ENCODE data around the gene LTA4H. TPM values are rescaled to one million over a fixed set of nuclear protein-coding genes. Genes with fewer than 3 reads are reported as not detected.
A peak's percentile ranks its signal among the peaks of the same experiment; 100 is the strongest.
"Not testable (repeated sequence)": the region's sequence is repeated elsewhere in the genome, so short reads cannot be mapped to it uniquely, and the experiment has no call there.

The LTA4H gene
- total RNA-seq, 1 donor from 2014 or later = 85.5 TPM

- peaks cover 2% of the 10 kb centered on the region for H3K27me3 Mint-ChIP-seq (ENCODE audit: low read depth)
- no peaks in the 10 kb centered on the region for H3K36me3 Mint-ChIP-seq (ENCODE audit: low read depth)
- H3K9me3 Mint-ChIP-seq = no peaks in the 10 kb centered on the region
- no peak for DNase-seq (ENCODE audit: low read depth, low spot score)
- TF ChIP-seq, protein P1, sequence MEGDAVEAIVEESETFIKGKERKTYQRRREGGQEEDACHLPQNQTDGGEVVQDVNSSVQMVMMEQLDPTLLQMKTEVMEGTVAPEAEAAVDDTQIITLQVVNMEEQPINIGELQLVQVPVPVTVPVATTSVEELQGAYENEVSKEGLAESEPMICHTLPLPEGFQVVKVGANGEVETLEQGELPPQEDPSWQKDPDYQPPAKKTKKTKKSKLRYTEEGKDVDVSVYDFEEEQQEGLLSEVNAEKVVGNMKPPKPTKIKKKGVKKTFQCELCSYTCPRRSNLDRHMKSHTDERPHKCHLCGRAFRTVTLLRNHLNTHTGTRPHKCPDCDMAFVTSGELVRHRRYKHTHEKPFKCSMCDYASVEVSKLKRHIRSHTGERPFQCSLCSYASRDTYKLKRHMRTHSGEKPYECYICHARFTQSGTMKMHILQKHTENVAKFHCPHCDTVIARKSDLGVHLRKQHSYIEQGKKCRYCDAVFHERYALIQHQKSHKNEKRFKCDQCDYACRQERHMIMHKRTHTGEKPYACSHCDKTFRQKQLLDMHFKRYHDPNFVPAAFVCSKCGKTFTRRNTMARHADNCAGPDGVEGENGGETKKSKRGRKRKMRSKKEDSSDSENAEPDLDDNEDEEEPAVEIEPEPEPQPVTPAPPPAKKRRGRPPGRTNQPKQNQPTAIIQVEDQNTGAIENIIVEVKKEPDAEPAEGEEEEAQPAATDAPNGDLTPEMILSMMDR (conservative IDR thresholded peaks at IDR 0.05) = no peak
- no peak overlapping the region for H3K4me3 Mint-ChIP-seq
- peak overlapping the region; percentile 31 for H3K27ac Mint-ChIP-seq (ENCODE audit: unreplicated experiment)
- peaks cover 15% of the 10 kb centered on the region for H3K4me1 Mint-ChIP-seq
Observed at GRCh38 chr12:96068636-96069035, 33.2 kb upstream of the LTA4H start.

- Mint-ChIP-seq H3K27me3 (ENCODE audit: low read depth) (peaks cover 2% of the 10 kb centered on the region), H3K27ac (ENCODE audit: unreplicated experiment) (no peak overlapping the region), H3K9me3 (no peaks in the 10 kb centered on the region), H3K4me3 (no peak overlapping the region), H3K36me3 (ENCODE audit: low read depth) (no peaks in the 10 kb centered on the region), H3K4me1 (peaks cover 12% of the 10 kb centered on the region)
- DNase-seq (ENCODE audit: low read depth, low spot score) = no peak
- TF ChIP-seq, protein P1 (conservative IDR thresholded peaks at IDR 0.05) = no peak
Observed at GRCh38 chr12:96068111-96068510, 32.7 kb upstream of the LTA4H start.

GRCh38 chr12:96065776-96066175 is 30.4 kb upstream of the LTA4H start:
- not testable (repeated sequence) for H3K9me3 Mint-ChIP-seq; DNase-seq (ENCODE audit: low read depth, low spot score); H3K27me3 Mint-ChIP-seq (ENCODE audit: low read depth); H3K4me1 Mint-ChIP-seq; H3K36me3 Mint-ChIP-seq (ENCODE audit: low read depth); H3K4me3 Mint-ChIP-seq
- peak overlapping the region; percentile 68 for H3K27ac Mint-ChIP-seq (ENCODE audit: unreplicated experiment)

- Mint-ChIP-seq H3K27ac (ENCODE audit: unreplicated experiment) (no peak overlapping the region), H3K9me3 (no peaks in the 10 kb centered on the region), H3K27me3 (ENCODE audit: low read depth) (peaks cover 6% of the 10 kb centered on the region), H3K4me3 (no peak overlapping the region), H3K4me1 (no peaks in the 10 kb centered on the region), H3K36me3 (ENCODE audit: low read depth) (no peaks in the 10 kb centered on the region)
- no peak for DNase-seq (ENCODE audit: low read depth, low spot score)
- TF ChIP-seq, protein P1 (conservative IDR thresholded peaks at IDR 0.05) = no peak
Observed at GRCh38 chr12:96064966-96065365, 29.6 kb upstream of the LTA4H start.

DNA sequence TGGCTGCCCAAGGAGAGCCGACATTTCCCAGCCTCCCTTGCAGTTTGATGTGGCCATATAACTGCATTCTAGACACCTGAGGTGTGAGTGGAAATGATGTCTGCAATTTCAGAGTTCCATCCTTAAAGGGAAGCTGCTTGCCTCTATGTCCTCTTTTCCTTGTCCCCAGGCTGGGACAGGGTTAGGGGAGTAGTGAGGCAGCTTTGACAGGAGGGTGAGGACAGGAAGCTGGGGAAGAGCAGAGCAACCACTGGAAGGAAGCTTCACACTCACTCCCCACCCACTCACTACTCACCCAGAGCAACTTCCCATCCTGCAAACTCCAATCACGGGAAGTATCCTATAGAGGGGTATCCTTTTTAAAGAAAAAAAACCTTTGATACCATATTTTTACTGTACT is 28.9 kb upstream of the LTA4H start:
- DNase-seq (ENCODE audit: low read depth, low spot score) = no peak
- no peaks in the 10 kb centered on the region for H3K4me1 Mint-ChIP-seq
- H3K4me3 Mint-ChIP-seq = no peak overlapping the region
- H3K9me3 Mint-ChIP-seq = no peaks in the 10 kb centered on the region
- TF ChIP-seq, protein P1 (conservative IDR thresholded peaks at IDR 0.05) = no peak
- no peaks in the 10 kb centered on the region for H3K36me3 Mint-ChIP-seq (ENCODE audit: low read depth)
- peaks cover 6% of the 10 kb centered on the region for H3K27me3 Mint-ChIP-seq (ENCODE audit: low read depth)
- no peak overlapping the region for H3K27ac Mint-ChIP-seq (ENCODE audit: unreplicated experiment)

DNA sequence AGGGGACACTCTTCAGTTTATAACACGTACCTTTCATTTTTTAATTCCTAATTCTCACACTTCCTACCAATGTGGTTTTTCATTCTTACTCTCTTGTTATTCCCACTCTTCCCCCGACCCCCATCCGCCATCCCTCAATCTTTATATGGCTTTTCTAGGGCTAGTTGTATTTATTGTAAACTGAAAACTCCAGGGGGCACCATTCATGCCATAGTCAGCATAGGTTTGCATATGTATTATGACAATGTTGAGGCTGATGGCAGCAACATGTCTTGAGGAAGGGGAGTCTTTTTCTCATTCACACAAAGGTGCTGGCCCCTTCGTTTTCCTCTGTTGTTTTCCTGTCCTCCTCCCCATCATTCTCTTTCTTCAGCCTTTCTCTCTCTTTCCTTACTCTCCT is 27.7 kb upstream of the LTA4H start:
- no peaks in the 10 kb centered on the region for H3K36me3 Mint-ChIP-seq (ENCODE audit: low read depth)
- DNase-seq (ENCODE audit: low read depth, low spot score) = no peak
- no peaks in the 10 kb centered on the region for H3K4me1 Mint-ChIP-seq
- H3K27me3 Mint-ChIP-seq (ENCODE audit: low read depth) = peaks cover 6% of the 10 kb centered on the region
- no peaks in the 10 kb centered on the region for H3K9me3 Mint-ChIP-seq
- TF ChIP-seq, protein P1 (conservative IDR thresholded peaks at IDR 0.05) = peak; percentile 28
- no peak overlapping the region for H3K27ac Mint-ChIP-seq (ENCODE audit: unreplicated experiment)
- H3K4me3 Mint-ChIP-seq = no peak overlapping the region
